OCI-LY3 (cell line): ENCODE measurements around the gene ARHGEF38.

Experiments
- CTCF ChIP-seq: fragments of 200-600, 300-600 bp; sonication (generic); IDR thresholded peaks from 2 replicates; pipeline ENCODE4 v1.5.1; 2014; ENCODE audit warnings: antibody characterized with exemption, low read length, low read depth
- EZH2phosphoT487 ChIP-seq: fragments of 200-600 bp; shearing (Covaris generic); IDR thresholded peaks from 2 replicates; pipeline ENCODE4 v1.6.1; 2018; ENCODE audit warnings: antibody characterized with exemption, mixed run types, low read depth

DNA sequence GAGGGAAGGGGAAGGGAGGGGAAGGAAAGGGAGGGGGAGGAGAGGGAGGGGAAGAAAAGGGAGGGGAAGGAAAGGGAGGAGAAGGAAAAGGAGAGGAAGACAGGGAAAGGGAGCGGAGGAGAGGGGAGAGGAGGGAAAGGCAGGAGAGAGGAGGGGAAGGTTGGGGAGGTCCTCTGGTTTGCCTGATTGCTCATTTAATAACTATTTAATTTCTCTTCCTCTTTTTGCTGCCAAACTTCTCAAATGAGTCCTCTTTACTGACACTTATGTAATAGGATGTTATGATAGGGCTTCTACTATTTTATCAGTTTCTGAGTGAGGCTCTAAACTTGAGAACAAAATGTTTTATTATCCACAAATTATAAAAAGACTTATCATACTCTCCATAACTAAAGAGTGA lies 43.1 kb upstream of the ARHGEF38 start:
- TF ChIP-seq CTCF (no peak), EZH2phosphoT487 (no peak)
